Stomach (tissue), 4 donors: ENCODE measurements around the gene KCTD16.

Experiments used
- POLR2A ChIP-seq, 4 donors: fragments of 450-650 bp; IDR thresholded peaks; one replicate each; pipeline ENCODE4 v1.6.1; 2016; ENCODE audit warnings: antibody characterized with exemption in 4 of 4, control low read depth in 2 of 4, mild to moderate bottlenecking in 1 of 4, moderate library complexity in 1 of 4
- POLR2AphosphoS5 ChIP-seq, 3 donors: sonication (generic); formaldehyde crosslinking; IDR thresholded peaks; one replicate each; pipeline ENCODE4 v1.6.1; 2016; ENCODE audit warnings: antibody characterized with exemption in 3 of 3
- TF ChIP-seq, protein P1 (sequence below), 7 experiments: fragments of 450-650 bp in 4 of 7; fragments of 200-600 bp in 3 of 7; sonication (generic) in 3 of 7; IDR thresholded peaks; one replicate each; pipeline ENCODE4 v1.5.1; 2016 to 2019; ENCODE audit warnings: antibody characterized with exemption in 7 of 7, control low read depth in 2 of 7, mild to moderate bottlenecking in 1 of 7

DNA sequence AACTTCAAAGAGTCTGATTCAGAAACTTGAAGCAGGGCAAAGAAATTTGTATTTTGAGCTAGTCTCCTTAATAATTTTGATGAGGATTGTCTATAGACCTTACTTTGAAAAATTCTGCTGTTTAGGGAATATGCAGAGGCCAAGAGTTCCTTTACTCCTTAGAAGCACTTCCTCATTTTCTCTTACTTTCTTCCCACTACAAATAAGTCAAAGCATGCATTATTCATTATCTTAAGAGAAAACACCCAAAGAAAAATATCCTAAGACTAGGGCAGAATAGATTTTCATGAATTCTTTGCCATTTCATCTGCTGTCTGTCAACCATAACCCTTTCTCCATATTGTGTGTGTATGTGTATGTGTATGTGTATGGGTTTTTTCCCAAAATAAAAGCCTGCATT, 307.9 kb downstream of the KCTD16 start:
- TF ChIP-seq, protein P1, sequence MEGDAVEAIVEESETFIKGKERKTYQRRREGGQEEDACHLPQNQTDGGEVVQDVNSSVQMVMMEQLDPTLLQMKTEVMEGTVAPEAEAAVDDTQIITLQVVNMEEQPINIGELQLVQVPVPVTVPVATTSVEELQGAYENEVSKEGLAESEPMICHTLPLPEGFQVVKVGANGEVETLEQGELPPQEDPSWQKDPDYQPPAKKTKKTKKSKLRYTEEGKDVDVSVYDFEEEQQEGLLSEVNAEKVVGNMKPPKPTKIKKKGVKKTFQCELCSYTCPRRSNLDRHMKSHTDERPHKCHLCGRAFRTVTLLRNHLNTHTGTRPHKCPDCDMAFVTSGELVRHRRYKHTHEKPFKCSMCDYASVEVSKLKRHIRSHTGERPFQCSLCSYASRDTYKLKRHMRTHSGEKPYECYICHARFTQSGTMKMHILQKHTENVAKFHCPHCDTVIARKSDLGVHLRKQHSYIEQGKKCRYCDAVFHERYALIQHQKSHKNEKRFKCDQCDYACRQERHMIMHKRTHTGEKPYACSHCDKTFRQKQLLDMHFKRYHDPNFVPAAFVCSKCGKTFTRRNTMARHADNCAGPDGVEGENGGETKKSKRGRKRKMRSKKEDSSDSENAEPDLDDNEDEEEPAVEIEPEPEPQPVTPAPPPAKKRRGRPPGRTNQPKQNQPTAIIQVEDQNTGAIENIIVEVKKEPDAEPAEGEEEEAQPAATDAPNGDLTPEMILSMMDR (IDR thresholded peaks at IDR 0.05): no peak
- TF ChIP-seq POLR2A (IDR thresholded peaks at IDR 0.05): no peak
- no peak for TF ChIP-seq POLR2AphosphoS5 (IDR thresholded peaks at IDR 0.05)
